KOPT-K1 (cell line): Measurements from ENCODE around the gene FAM149B1.

ENCODE experiments used
- H3K27ac ChIP-seq: fragments of 200-600 bp; sonication (generic); 2 replicates; pipeline ENCODE4 v1.5.1; 2016; ENCODE audit warnings: antibody characterized with exemption, mild to moderate bottlenecking, low read depth, low read length; ENCODE audit not compliant: poor library complexity, severe bottlenecking
- H3K36me3 ChIP-seq: fragments of 200-600 bp; sonication (generic); 2 replicates; pipeline ENCODE4 v1.5.1; 2017; ENCODE audit warnings: antibody characterized with exemption, mild to moderate bottlenecking, low read length, moderate library complexity; ENCODE audit not compliant: insufficient read depth
- H3K9me3 ChIP-seq: fragments of 200-600 bp; sonication (generic); 2 replicates; pipeline ENCODE4 v1.5.1; 2017; ENCODE audit warnings: antibody characterized with exemption, low read length, mild to moderate bottlenecking; ENCODE audit not compliant: insufficient read depth, poor library complexity, severe bottlenecking

Gene FAM149B1

GRCh38 chr10:73161662-73162061 is 6.3 kb upstream of the FAM149B1 start:
- H3K36me3 ChIP-seq, result peaks cover 63% of the 10 kb centered on the region
- H3K27ac ChIP-seq, result no peak overlapping the region
- no peaks in the 10 kb centered on the region for H3K9me3 ChIP-seq

GRCh38 chr10:73163096-73163495 is 4.8 kb upstream of the FAM149B1 start:
- H3K27ac ChIP-seq, result no peak overlapping the region
- H3K9me3 ChIP-seq, result no peaks in the 10 kb centered on the region
- H3K36me3 ChIP-seq, result peaks cover 51% of the 10 kb centered on the region

GRCh38 chr10:73166972-73167371 is 947 bp upstream of the FAM149B1 start:
- Histone ChIP-seq H3K36me3 (peaks cover 24% of the 10 kb centered on the region), H3K9me3 (no peaks in the 10 kb centered on the region), H3K27ac (peak overlapping the region; percentile 71)

GRCh38 chr10:73167458-73167782 is 499 bp upstream of the FAM149B1 start:
- no peaks in the 10 kb centered on the region for H3K9me3 ChIP-seq
- peak overlapping the region; percentile 71 for H3K27ac ChIP-seq
- H3K36me3 ChIP-seq, result peaks cover 20% of the 10 kb centered on the region

- H3K36me3 ChIP-seq, result peaks cover 10% of the 10 kb centered on the region
- H3K27ac ChIP-seq, result peak overlapping the region; percentile 71
- no peaks in the 10 kb centered on the region for H3K9me3 ChIP-seq
Measured at GRCh38 chr10:73168465-73168803, 515 bp downstream of the FAM149B1 start.

GRCh38 chr10:73169320-73169719 is 1.4 kb downstream of the FAM149B1 start:
- Histone ChIP-seq H3K27ac (no peak overlapping the region), H3K36me3 (peaks cover 3% of the 10 kb centered on the region; the same call in 1 of the 2 replicates), H3K9me3 (no peaks in the 10 kb centered on the region)

- Histone ChIP-seq H3K36me3 (peaks cover 3% of the 10 kb centered on the region; the same call in 1 of the 2 replicates), H3K27ac (no peak overlapping the region), H3K9me3 (no peaks in the 10 kb centered on the region)
Measured at GRCh38 chr10:73172867-73173266, 4.9 kb downstream of the FAM149B1 start.

- H3K36me3 ChIP-seq, result peaks cover 7% of the 10 kb centered on the region
- H3K9me3 ChIP-seq, result no peaks in the 10 kb centered on the region
- no peak overlapping the region for H3K27ac ChIP-seq
Measured at GRCh38 chr10:73174148-73174925, 6.4 kb downstream of the FAM149B1 start.

GRCh38 chr10:73182568-73182967 is 14.6 kb downstream of the FAM149B1 start:
- Histone ChIP-seq H3K9me3 (no peaks in the 10 kb centered on the region), H3K36me3 (peaks cover 12% of the 10 kb centered on the region), H3K27ac (no peak overlapping the region)

- peaks cover 4% of the 10 kb centered on the region for H3K36me3 ChIP-seq
- H3K9me3 ChIP-seq, result no peaks in the 10 kb centered on the region
- no peak overlapping the region for H3K27ac ChIP-seq
Measured at GRCh38 chr10:73183667-73184281, 15.9 kb downstream of the FAM149B1 start.

- Histone ChIP-seq H3K36me3 (no peaks in the 10 kb centered on the region; the same call in 1 of the 2 replicates), H3K9me3 (no peaks in the 10 kb centered on the region), H3K27ac (no peak overlapping the region)
Measured at GRCh38 chr10:73186266-73186665, 18.3 kb downstream of the FAM149B1 start.

GRCh38 chr10:73190188-73190587 is 22.3 kb downstream of the FAM149B1 start:
- Histone ChIP-seq H3K9me3 (no peaks in the 10 kb centered on the region), H3K27ac (no peak overlapping the region), H3K36me3 (peaks cover 8% of the 10 kb centered on the region; the same call in 1 of the 2 replicates)

- Histone ChIP-seq H3K27ac (no peak overlapping the region), H3K9me3 (peaks cover 12% of the 10 kb centered on the region), H3K36me3 (no peaks in the 10 kb centered on the region; the same call in 1 of the 2 replicates)
Measured at GRCh38 chr10:73205081-73205480, 37.2 kb downstream of the FAM149B1 start.

- peaks cover 5% of the 10 kb centered on the region; the same call in 1 of the 2 replicates for H3K36me3 ChIP-seq
- H3K27ac ChIP-seq, result no peak overlapping the region
- H3K9me3 ChIP-seq, result peaks cover 12% of the 10 kb centered on the region
Measured at GRCh38 chr10:73205890-73206289, 38.0 kb downstream of the FAM149B1 start.

GRCh38 chr10:73206385-73206784 is 38.5 kb downstream of the FAM149B1 start:
- peaks cover 12% of the 10 kb centered on the region for H3K9me3 ChIP-seq
- H3K36me3 ChIP-seq, result peaks cover 6% of the 10 kb centered on the region; the same call in 1 of the 2 replicates
- H3K27ac ChIP-seq, result no peak overlapping the region

GRCh38 chr10:73207883-73208282 is 40.0 kb downstream of the FAM149B1 start:
- peaks cover 6% of the 10 kb centered on the region; the same call in 1 of the 2 replicates for H3K36me3 ChIP-seq
- peaks cover 12% of the 10 kb centered on the region for H3K9me3 ChIP-seq
- H3K27ac ChIP-seq, result no peak overlapping the region
